WI38 (cell line): ENCODE data around the gene LYZL1.
"Not testable (repeated sequence)": the region's sequence is repeated elsewhere in the genome, so short reads cannot be mapped to it uniquely, and the experiment has no call there.

ENCODE experiments used
- H3K4me3 ChIP-seq: 2 replicates; pipeline ENCODE4 v1.5.1; 2011; ENCODE audit warnings: low read depth, mild to moderate bottlenecking, control low read depth, low read length
- TF ChIP-seq, protein P1 (sequence below): IDR thresholded peaks from 2 replicates; pipeline ENCODE4 v1.5.1; 2012; ENCODE audit warnings: low read depth, mild to moderate bottlenecking, control low read depth, low read length

The LYZL1 gene

DNA sequence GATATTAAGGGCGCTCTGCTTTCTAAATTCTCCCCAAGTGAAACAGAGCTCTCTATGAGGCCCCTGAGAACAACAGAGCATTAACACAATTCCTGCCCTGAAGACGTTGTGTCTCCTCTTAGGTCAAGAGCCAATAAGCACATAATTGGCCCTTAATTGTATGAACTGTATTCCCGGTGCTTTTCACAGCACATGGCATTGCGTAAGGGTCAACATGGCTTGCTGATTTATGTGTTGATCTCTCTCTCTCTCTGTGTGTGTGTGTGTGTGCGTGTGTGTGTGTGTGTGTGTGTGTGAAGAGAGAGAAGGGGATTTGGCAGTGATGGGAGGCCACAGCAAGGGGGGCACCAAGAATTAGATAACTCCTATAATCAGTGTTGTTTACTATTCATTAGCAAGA is 40.5 kb downstream of the LYZL1 start:
- TF ChIP-seq, protein P1, sequence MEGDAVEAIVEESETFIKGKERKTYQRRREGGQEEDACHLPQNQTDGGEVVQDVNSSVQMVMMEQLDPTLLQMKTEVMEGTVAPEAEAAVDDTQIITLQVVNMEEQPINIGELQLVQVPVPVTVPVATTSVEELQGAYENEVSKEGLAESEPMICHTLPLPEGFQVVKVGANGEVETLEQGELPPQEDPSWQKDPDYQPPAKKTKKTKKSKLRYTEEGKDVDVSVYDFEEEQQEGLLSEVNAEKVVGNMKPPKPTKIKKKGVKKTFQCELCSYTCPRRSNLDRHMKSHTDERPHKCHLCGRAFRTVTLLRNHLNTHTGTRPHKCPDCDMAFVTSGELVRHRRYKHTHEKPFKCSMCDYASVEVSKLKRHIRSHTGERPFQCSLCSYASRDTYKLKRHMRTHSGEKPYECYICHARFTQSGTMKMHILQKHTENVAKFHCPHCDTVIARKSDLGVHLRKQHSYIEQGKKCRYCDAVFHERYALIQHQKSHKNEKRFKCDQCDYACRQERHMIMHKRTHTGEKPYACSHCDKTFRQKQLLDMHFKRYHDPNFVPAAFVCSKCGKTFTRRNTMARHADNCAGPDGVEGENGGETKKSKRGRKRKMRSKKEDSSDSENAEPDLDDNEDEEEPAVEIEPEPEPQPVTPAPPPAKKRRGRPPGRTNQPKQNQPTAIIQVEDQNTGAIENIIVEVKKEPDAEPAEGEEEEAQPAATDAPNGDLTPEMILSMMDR = no peak
- H3K4me3 ChIP-seq = no peak overlapping the region

DNA sequence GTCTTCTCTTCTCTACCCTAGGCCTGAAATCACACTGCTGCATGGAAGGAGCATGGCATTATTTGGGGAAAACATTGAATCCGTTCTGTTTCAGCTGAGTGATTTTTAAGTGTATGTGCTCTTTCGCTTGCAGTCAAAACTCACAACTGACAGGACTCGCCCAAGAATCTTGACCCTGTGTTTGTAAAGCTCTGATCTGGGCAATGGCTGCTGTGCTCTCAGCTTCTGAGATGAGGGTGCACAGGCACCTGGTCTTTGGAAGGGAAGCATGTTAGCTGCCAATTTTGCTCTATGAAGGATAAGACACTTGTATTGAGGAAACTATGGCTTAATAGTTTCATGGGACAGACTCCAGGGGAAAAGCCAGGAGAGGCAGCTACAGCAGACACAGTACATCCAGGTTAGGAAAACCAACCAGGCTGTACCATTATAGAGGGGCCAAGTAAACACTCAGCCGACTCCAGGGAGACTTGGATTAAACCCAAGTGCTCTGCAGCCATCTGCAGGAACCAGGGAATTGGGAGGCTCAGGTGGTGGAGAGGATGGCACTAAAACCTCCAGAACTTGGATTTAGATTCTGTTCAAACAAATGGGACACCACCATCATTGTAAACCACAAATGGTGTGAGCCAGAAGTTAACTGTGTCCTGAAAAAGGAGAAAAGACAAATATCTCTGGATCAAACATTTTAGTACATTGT is 43.3 kb downstream of the LYZL1 start:
- no peak overlapping the region for H3K4me3 ChIP-seq
- TF ChIP-seq, protein P1 = no peak

DNA sequence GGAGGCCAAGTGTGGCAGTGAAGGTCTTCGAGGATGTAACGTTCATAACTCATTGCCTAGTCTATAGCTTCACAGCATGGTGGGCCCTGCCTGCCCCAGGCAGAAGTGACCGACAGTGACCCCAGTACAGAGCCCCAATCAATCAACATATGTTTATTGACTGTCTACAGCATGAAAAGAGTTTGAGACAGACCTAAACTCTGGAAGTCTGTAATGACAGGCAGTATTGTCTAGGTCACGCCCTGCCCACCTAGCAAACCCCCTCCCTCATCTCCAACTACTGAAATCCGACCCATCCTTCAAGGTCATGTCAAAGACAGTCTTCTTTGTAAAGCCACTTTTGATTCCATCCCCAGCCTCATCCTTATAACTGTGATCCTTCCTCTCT is 43.9 kb downstream of the LYZL1 start:
- TF ChIP-seq, protein P1 = no peak
- H3K4me3 ChIP-seq = no peak overlapping the region

DNA sequence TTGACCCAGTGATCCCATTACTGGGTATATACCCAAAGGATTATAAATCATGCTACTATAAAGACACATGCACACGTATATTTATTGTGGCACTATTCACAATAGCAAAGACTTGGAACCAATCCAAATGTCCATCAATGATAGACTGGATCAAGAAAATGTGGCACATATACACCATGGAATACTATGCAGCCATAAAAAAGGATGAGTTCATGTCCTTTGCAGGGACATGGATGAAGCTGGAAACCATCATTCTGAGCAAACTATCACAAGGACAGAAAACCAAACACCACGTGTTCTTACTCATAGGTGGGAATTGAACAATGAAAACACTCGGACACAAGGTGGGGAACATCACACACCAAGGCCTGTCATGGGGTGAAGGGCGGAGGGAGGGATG is 48.7 kb downstream of the LYZL1 start:
- H3K4me3 ChIP-seq = not testable (repeated sequence)

- no peak overlapping the region for H3K4me3 ChIP-seq
- TF ChIP-seq, protein P1 = no peak
These were observed 54.8 kb downstream of the LYZL1 start for GRCh38 chr10:29343607-29344038.

DNA sequence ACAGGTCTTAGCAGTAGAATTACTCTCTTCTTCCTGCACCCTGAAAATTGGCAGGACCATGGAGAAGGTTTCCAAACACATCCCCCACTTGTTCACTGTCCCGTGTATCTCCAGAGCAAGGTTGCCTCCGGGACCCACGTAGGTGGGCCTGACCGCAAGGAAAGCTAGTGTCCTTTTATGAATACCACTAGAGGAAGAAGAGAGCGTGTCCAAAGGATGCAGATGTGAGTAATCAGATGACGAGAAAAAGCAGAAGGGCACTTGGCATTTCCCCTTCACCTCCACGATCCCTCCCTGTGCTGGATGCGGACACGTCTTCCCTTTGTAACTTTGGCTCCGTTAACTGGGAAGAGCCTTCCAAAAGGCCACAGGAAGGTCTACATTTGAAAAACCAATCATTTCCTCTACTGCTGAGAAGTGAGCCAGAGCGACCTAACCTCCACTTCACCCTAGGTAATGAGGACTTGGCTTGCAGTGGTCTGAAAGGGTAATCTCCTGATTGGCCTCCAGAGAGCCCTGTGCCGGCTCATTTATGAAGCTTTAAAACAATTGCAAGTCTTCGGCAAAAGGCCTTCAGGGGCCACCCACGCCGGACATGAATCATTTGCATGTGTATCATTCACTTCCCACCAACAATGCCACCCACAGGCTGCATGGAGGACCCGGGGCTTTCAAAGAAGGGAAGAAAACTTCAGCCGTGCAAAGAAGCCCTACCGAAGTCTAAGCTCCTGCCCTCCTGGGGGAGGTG is 55.4 kb downstream of the LYZL1 start:
- TF ChIP-seq, protein P1 = no peak
- H3K4me3 ChIP-seq = no peak overlapping the region

DNA sequence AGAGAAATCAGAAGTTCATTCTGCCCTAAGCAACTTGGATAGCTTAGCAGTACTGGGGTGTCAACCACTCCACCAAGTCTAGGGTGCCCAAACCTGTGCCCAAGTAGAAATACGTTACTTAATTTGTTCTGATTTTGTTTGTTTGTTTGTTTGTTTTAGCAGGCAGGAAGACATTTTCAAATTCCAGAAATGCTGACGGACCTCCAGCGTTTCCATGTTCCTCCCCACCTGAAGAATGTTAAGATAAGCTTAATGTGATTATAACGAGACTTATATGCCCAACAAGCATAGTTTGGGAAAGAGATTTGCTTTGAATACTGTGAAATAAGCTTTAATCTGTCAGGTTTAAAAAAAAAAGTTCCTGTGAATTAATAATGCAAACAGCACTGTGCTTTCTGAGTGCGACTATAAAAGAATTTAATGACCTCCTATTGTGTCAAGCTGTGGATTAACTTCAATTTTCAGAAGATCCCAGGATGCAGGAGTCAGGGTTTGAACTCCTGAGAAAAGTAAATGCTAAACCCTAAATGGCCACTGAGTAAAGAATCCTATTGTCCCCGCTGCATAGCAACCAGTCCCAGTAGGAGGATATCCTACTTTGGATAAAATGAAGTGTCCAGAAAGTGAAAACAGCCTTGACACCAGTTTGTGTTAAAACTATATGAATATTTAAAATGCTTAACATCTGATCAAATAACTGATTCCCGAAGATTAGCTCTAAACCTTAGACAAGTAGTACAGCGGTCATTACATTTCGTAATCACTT is 56.5 kb downstream of the LYZL1 start:
- TF ChIP-seq, protein P1 = no peak
- H3K4me3 ChIP-seq = no peak overlapping the region
